Osteocyte (in vitro differentiated cells): ENCODE results near the gene PAFAH2. TPM values are rescaled to one million over a fixed set of nuclear protein-coding genes. Genes with fewer than 3 reads are reported as not detected.

Source experiments
- DNase-seq: peaks from one replicate; pipeline ENCODE4 v3.0.0; 2021; ENCODE audit warnings: mixed read lengths; ENCODE audit not compliant: unreplicated experiment; ENCODE audit errors: extremely low spot score
- H3K27ac Mint-ChIP-seq: one replicate; pipeline ENCODE4 v1.8.0; 2021; ENCODE audit warnings: mild to moderate bottlenecking, mixed read lengths; ENCODE audit not compliant: unreplicated experiment
- H3K27me3 Mint-ChIP-seq: one replicate; pipeline ENCODE4 v1.8.0; 2021; ENCODE audit warnings: mixed read lengths; ENCODE audit not compliant: unreplicated experiment
- H3K36me3 Mint-ChIP-seq: one replicate; pipeline ENCODE4 v1.8.0; 2021; ENCODE audit warnings: mixed read lengths; ENCODE audit not compliant: unreplicated experiment
- H3K4me1 Mint-ChIP-seq: one replicate; pipeline ENCODE4 v1.8.0; 2021; ENCODE audit warnings: mixed read lengths; ENCODE audit not compliant: unreplicated experiment
- H3K4me3 Mint-ChIP-seq: one replicate; pipeline ENCODE4 v1.8.0; 2021; ENCODE audit warnings: mild to moderate bottlenecking, moderate library complexity, mixed read lengths; ENCODE audit not compliant: unreplicated experiment
- H3K9me3 Mint-ChIP-seq: one replicate; pipeline ENCODE4 v1.8.0; 2021; ENCODE audit warnings: mixed read lengths; ENCODE audit not compliant: unreplicated experiment
- total RNA-seq: library from RNA; stranded (reverse); gene quantifications from 2 replicates; pipeline ENCODE4 v1.2.1, GENCODE V29; 2021
- TF ChIP-seq, protein P1 (sequence below): fragments of 200-600 bp; sonication (generic); IDR thresholded peaks from 2 replicates; pipeline ENCODE4 v1.5.0; 2021; ENCODE audit warnings: antibody characterized with exemption, mild to moderate bottlenecking, moderate library complexity

PAFAH2 gene
- total RNA-seq, 1 donor from 2014 or later: 10.4 TPM

DNA sequence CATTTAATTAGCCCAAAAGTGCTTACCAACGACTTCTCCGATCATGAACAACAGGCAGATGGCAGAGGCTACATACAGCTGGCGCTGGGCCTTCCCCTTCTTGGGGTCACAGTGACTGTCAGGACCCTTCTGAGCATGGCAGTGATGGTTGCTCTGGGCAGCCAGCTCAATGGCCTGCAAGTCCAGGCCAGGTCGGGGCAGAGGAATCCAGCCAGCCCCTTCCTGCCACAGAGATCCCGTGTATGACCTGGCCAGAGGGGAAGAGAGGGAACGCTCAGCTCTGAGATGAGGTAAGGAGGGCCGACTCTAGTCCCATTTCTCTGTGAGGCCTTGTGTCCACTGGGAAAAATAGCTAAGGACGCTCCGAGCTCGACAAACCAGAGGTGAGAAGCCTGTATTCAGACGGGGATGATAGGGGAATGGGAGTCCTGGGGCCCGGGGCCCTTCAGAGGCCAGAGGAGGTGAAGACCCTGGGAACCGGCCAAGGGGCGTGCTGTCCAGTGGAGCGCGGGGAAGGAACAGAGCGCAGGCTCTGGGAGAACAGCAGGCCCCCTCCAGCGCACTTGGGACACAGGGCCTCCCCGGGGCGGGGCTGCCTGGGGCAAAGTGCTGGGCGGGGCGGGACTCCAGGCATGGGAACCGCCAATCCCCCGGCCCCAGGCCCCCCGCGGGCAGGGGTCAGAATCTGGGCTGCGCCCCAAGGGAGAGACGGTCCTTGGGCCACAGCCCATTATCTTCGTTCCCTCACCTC lies 47.3 kb upstream of the PAFAH2 start:
- no peak overlapping the region for H3K4me3 Mint-ChIP-seq
- TF ChIP-seq, protein P1, sequence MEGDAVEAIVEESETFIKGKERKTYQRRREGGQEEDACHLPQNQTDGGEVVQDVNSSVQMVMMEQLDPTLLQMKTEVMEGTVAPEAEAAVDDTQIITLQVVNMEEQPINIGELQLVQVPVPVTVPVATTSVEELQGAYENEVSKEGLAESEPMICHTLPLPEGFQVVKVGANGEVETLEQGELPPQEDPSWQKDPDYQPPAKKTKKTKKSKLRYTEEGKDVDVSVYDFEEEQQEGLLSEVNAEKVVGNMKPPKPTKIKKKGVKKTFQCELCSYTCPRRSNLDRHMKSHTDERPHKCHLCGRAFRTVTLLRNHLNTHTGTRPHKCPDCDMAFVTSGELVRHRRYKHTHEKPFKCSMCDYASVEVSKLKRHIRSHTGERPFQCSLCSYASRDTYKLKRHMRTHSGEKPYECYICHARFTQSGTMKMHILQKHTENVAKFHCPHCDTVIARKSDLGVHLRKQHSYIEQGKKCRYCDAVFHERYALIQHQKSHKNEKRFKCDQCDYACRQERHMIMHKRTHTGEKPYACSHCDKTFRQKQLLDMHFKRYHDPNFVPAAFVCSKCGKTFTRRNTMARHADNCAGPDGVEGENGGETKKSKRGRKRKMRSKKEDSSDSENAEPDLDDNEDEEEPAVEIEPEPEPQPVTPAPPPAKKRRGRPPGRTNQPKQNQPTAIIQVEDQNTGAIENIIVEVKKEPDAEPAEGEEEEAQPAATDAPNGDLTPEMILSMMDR: no peak
- H3K4me1 Mint-ChIP-seq: peaks cover 4% of the 10 kb centered on the region
- DNase-seq: no peak
- no peaks in the 10 kb centered on the region for H3K9me3 Mint-ChIP-seq
- peaks cover 64% of the 10 kb centered on the region for H3K27me3 Mint-ChIP-seq
- no peaks in the 10 kb centered on the region for H3K36me3 Mint-ChIP-seq
- no peak overlapping the region for H3K27ac Mint-ChIP-seq

GRCh38 chr1:26044414-26044813 lies 46.6 kb upstream of the PAFAH2 start:
- H3K27me3 Mint-ChIP-seq: peaks cover 57% of the 10 kb centered on the region
- H3K36me3 Mint-ChIP-seq: no peaks in the 10 kb centered on the region
- H3K9me3 Mint-ChIP-seq: no peaks in the 10 kb centered on the region
- DNase-seq: no peak
- TF ChIP-seq, protein P1: no peak
- no peak overlapping the region for H3K4me3 Mint-ChIP-seq
- no peak overlapping the region for H3K27ac Mint-ChIP-seq
- peaks cover 4% of the 10 kb centered on the region for H3K4me1 Mint-ChIP-seq

DNA sequence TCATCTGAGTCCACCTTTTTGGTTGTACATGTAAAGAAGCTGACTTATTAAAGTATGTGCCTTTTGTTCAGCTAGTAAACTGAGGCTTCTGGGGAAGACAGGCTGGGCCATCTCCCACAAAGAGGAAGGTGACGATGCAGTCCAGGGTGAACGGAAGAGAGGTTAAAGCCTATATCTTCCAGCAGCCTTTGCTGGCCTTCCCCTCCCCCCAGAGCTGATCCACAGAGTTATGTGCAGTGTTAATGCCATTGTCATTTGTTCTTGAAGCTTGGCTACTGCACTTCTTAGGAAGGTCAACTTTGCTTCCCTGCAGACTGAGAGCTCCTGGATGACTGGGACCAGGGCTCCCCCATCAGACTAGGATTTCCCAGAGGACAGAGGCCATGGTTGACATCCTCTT lies 45.9 kb upstream of the PAFAH2 start:
- Mint-ChIP-seq H3K27me3 (peaks cover 51% of the 10 kb centered on the region), H3K36me3 (no peaks in the 10 kb centered on the region), H3K27ac (no peak overlapping the region), H3K9me3 (no peaks in the 10 kb centered on the region), H3K4me3 (no peak overlapping the region), H3K4me1 (peaks cover 4% of the 10 kb centered on the region)
- TF ChIP-seq, protein P1: no peak
- no peak for DNase-seq

DNA sequence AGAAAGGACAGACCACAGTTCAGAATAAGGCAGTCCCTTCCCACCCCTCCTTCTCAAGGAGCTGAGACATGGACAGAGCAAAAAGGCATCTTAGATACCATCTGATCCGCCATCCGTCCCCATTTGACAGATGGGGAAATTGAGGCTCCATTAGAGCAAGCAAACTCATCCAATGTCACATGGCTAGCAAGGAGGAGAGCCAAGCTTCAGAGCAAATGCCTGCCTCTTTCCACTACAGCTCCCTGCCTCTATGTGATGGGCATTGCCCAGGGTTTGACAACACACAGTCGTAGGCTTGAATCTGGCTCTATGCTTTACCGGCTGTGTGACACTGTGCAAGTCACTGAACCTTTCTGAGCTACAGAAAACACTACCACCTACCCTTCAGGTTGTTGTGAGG lies 44.1 kb upstream of the PAFAH2 start:
- no peak for DNase-seq
- Mint-ChIP-seq H3K27ac (no peak overlapping the region), H3K9me3 (no peaks in the 10 kb centered on the region), H3K27me3 (peaks cover 35% of the 10 kb centered on the region), H3K4me3 (no peak overlapping the region), H3K4me1 (peaks cover 4% of the 10 kb centered on the region), H3K36me3 (no peaks in the 10 kb centered on the region)
- TF ChIP-seq, protein P1: no peak

- DNase-seq: no peak
- Mint-ChIP-seq H3K4me3 (no peak overlapping the region), H3K9me3 (no peaks in the 10 kb centered on the region), H3K4me1 (peaks cover 8% of the 10 kb centered on the region), H3K27ac (no peak overlapping the region), H3K27me3 (peaks cover 29% of the 10 kb centered on the region), H3K36me3 (no peaks in the 10 kb centered on the region)
- TF ChIP-seq, protein P1: no peak
Observed at GRCh38 chr1:26041401-26041800, 43.5 kb upstream of the PAFAH2 start.
